Measurements from ENCODE around the gene GRXCR2. TPM values are rescaled to one million over a fixed set of nuclear protein-coding genes. Genes with fewer than 3 reads are reported as not detected.

Gene GRXCR2
- total and polyA plus RNA-seq, 2 donors = 0.05 TPM

GRCh38 chr5:145912594-145912993 lies 39.8 kb upstream of the GRXCR2 start:
- no peaks in the 10 kb centered on the region for H3K27me3 ChIP-seq (ENCODE audit: control insufficient read depth in 2 of 2, insufficient read depth in 1 of 2, low read length in 1 of 2)
- 93% methylated on average over 5 of the region's 5 CpGs for WGBS
- no peak for DNase-seq (ENCODE audit: low read depth in 6 of 9, low spot score in 9 of 9)

GRCh38 chr5:145912019-145912418 lies 39.2 kb upstream of the GRXCR2 start:
- no peaks in the 10 kb centered on the region for H3K27me3 ChIP-seq (ENCODE audit: control insufficient read depth in 2 of 2, insufficient read depth in 1 of 2, low read length in 1 of 2)
- no peak for DNase-seq (ENCODE audit: low read depth in 6 of 9, low spot score in 9 of 9)
- no peaks in the 10 kb centered on the region for H3K9me3 ChIP-seq (ENCODE audit: control insufficient read depth in 2 of 2, insufficient read depth in 1 of 2, low read length in 1 of 2)
- H3K27ac ChIP-seq (ENCODE audit: low read depth in 1 of 2, low read length in 1 of 2) = no peak overlapping the region
- no peak overlapping the region for H3K4me3 ChIP-seq (ENCODE audit: low read length in 2 of 2)
- H3K4me1 ChIP-seq (ENCODE audit: control insufficient read depth in 2 of 2, insufficient read depth in 2 of 2, low read length in 2 of 2) = no peaks in the 10 kb centered on the region
- no peaks in the 10 kb centered on the region for H3K36me3 ChIP-seq (ENCODE audit: control insufficient read depth in 2 of 2, insufficient read depth in 2 of 2, low read length in 1 of 2)
- WGBS = 94% methylated on average over 3 of the region's 3 CpGs

More at GRCh38 chr5:145912594-145912993, 39.8 kb upstream of the GRXCR2 start:
- H3K27ac ChIP-seq (ENCODE audit: low read depth in 1 of 2, low read length in 1 of 2) = no peak overlapping the region
- H3K9me3 ChIP-seq (ENCODE audit: control insufficient read depth in 2 of 2, insufficient read depth in 1 of 2, low read length in 1 of 2) = no peaks in the 10 kb centered on the region
- no peak overlapping the region for H3K4me3 ChIP-seq (ENCODE audit: low read length in 2 of 2)
- no peaks in the 10 kb centered on the region for H3K36me3 ChIP-seq (ENCODE audit: control insufficient read depth in 2 of 2, insufficient read depth in 2 of 2, low read length in 1 of 2)
- H3K4me1 ChIP-seq (ENCODE audit: control insufficient read depth in 2 of 2, insufficient read depth in 2 of 2, low read length in 2 of 2) = no peaks in the 10 kb centered on the region

- H3K4me1 ChIP-seq (ENCODE audit: control insufficient read depth in 2 of 2, insufficient read depth in 2 of 2, low read length in 2 of 2) = no peaks in the 10 kb centered on the region
- no peak overlapping the region for H3K4me3 ChIP-seq (ENCODE audit: low read length in 2 of 2)
- no peak for DNase-seq (ENCODE audit: low read depth in 6 of 9, low spot score in 9 of 9)
- H3K27me3 ChIP-seq (ENCODE audit: control insufficient read depth in 2 of 2, insufficient read depth in 1 of 2, low read length in 1 of 2) = no peaks in the 10 kb centered on the region
- no peaks in the 10 kb centered on the region for H3K36me3 ChIP-seq (ENCODE audit: control insufficient read depth in 2 of 2, insufficient read depth in 2 of 2, low read length in 1 of 2)
- 95% methylated on average over 6 of the region's 6 CpGs for WGBS
- no peaks in the 10 kb centered on the region for H3K9me3 ChIP-seq (ENCODE audit: control insufficient read depth in 2 of 2, insufficient read depth in 1 of 2, low read length in 1 of 2)
- no peak overlapping the region for H3K27ac ChIP-seq (ENCODE audit: low read depth in 1 of 2, low read length in 1 of 2)
These were observed 38.4 kb upstream of the GRXCR2 start for GRCh38 chr5:145911164-145911563.

GRCh38 chr5:145908206-145908960 lies 35.6 kb upstream of the GRXCR2 start:
- WGBS = 96% methylated on average over 3 of the region's 3 CpGs
- Histone ChIP-seq H3K36me3 (ENCODE audit: control insufficient read depth in 2 of 2, insufficient read depth in 2 of 2, low read length in 1 of 2) (no peaks in the 10 kb centered on the region), H3K4me1 (ENCODE audit: control insufficient read depth in 2 of 2, insufficient read depth in 2 of 2, low read length in 2 of 2) (no peaks in the 10 kb centered on the region), H3K4me3 (ENCODE audit: low read length in 2 of 2) (no peak overlapping the region), H3K27me3 (ENCODE audit: control insufficient read depth in 2 of 2, insufficient read depth in 1 of 2, low read length in 1 of 2) (no peaks in the 10 kb centered on the region), H3K27ac (ENCODE audit: low read depth in 1 of 2, low read length in 1 of 2) (no peak overlapping the region), H3K9me3 (ENCODE audit: control insufficient read depth in 2 of 2, insufficient read depth in 1 of 2, low read length in 1 of 2) (no peaks in the 10 kb centered on the region)
- no peak for DNase-seq (ENCODE audit: low read depth in 6 of 9, low spot score in 9 of 9)

GRCh38 chr5:145906401-145906800 lies 33.6 kb upstream of the GRXCR2 start:
- WGBS = 99% methylated on average over 1 of the region's 1 CpG
- Histone ChIP-seq H3K27ac (ENCODE audit: low read depth in 1 of 2, low read length in 1 of 2) (no peak overlapping the region), H3K36me3 (ENCODE audit: control insufficient read depth in 2 of 2, insufficient read depth in 2 of 2, low read length in 1 of 2) (no peaks in the 10 kb centered on the region), H3K4me1 (ENCODE audit: control insufficient read depth in 2 of 2, insufficient read depth in 2 of 2, low read length in 2 of 2) (no peaks in the 10 kb centered on the region), H3K9me3 (ENCODE audit: control insufficient read depth in 2 of 2, insufficient read depth in 1 of 2, low read length in 1 of 2) (no peaks in the 10 kb centered on the region), H3K27me3 (ENCODE audit: control insufficient read depth in 2 of 2, insufficient read depth in 1 of 2, low read length in 1 of 2) (no peaks in the 10 kb centered on the region), H3K4me3 (ENCODE audit: low read length in 2 of 2) (no peak overlapping the region)
- DNase-seq (ENCODE audit: low read depth in 6 of 9, low spot score in 9 of 9) = no peak

- Histone ChIP-seq H3K36me3 (ENCODE audit: control insufficient read depth in 2 of 2, insufficient read depth in 2 of 2, low read length in 1 of 2) (no peaks in the 10 kb centered on the region), H3K4me3 (ENCODE audit: low read length in 2 of 2) (no peak overlapping the region), H3K27ac (ENCODE audit: low read depth in 1 of 2, low read length in 1 of 2) (no peak overlapping the region), H3K4me1 (ENCODE audit: control insufficient read depth in 2 of 2, insufficient read depth in 2 of 2, low read length in 2 of 2) (no peaks in the 10 kb centered on the region), H3K9me3 (ENCODE audit: control insufficient read depth in 2 of 2, insufficient read depth in 1 of 2, low read length in 1 of 2) (no peaks in the 10 kb centered on the region), H3K27me3 (ENCODE audit: control insufficient read depth in 2 of 2, insufficient read depth in 1 of 2, low read length in 1 of 2) (no peaks in the 10 kb centered on the region)
- DNase-seq (ENCODE audit: low read depth in 6 of 9, low spot score in 9 of 9) = no peak
- 95% methylated on average over 5 of the region's 5 CpGs for WGBS
These were observed 31.9 kb upstream of the GRXCR2 start for GRCh38 chr5:145904743-145905142.

- H3K4me1 ChIP-seq (ENCODE audit: control insufficient read depth in 2 of 2, insufficient read depth in 2 of 2, low read length in 2 of 2) = no peaks in the 10 kb centered on the region
- DNase-seq (ENCODE audit: low read depth in 6 of 9, low spot score in 9 of 9) = no peak
- H3K9me3 ChIP-seq (ENCODE audit: control insufficient read depth in 2 of 2, insufficient read depth in 1 of 2, low read length in 1 of 2) = no peaks in the 10 kb centered on the region
- 79% methylated on average over 3 of the region's 3 CpGs for WGBS
- H3K4me3 ChIP-seq (ENCODE audit: low read length in 2 of 2) = no peak overlapping the region
- H3K27ac ChIP-seq (ENCODE audit: low read depth in 1 of 2, low read length in 1 of 2) = no peak overlapping the region
- no peaks in the 10 kb centered on the region for H3K36me3 ChIP-seq (ENCODE audit: control insufficient read depth in 2 of 2, insufficient read depth in 2 of 2, low read length in 1 of 2)
- no peaks in the 10 kb centered on the region for H3K27me3 ChIP-seq (ENCODE audit: control insufficient read depth in 2 of 2, insufficient read depth in 1 of 2, low read length in 1 of 2)
These were observed 31.1 kb upstream of the GRXCR2 start for GRCh38 chr5:145903867-145904266.

- Histone ChIP-seq H3K4me1 (ENCODE audit: control insufficient read depth in 2 of 2, insufficient read depth in 2 of 2, low read length in 2 of 2) (no peaks in the 10 kb centered on the region), H3K27ac (ENCODE audit: low read depth in 1 of 2, low read length in 1 of 2) (no peak overlapping the region), H3K27me3 (ENCODE audit: control insufficient read depth in 2 of 2, insufficient read depth in 1 of 2, low read length in 1 of 2) (no peaks in the 10 kb centered on the region), H3K36me3 (ENCODE audit: control insufficient read depth in 2 of 2, insufficient read depth in 2 of 2, low read length in 1 of 2) (no peaks in the 10 kb centered on the region), H3K4me3 (ENCODE audit: low read length in 2 of 2) (no peak overlapping the region), H3K9me3 (ENCODE audit: control insufficient read depth in 2 of 2, insufficient read depth in 1 of 2, low read length in 1 of 2) (no peaks in the 10 kb centered on the region)
- 88% methylated on average over 3 of the region's 3 CpGs for WGBS
- DNase-seq (ENCODE audit: low read depth in 6 of 9, low spot score in 9 of 9) = no peak
These were observed 30.3 kb upstream of the GRXCR2 start for GRCh38 chr5:145903113-145903512.

GRCh38 chr5:145902421-145902820 lies 29.6 kb upstream of the GRXCR2 start:
- Histone ChIP-seq H3K4me3 (ENCODE audit: low read length in 2 of 2) (no peak overlapping the region), H3K27me3 (ENCODE audit: control insufficient read depth in 2 of 2, insufficient read depth in 1 of 2, low read length in 1 of 2) (no peaks in the 10 kb centered on the region), H3K36me3 (ENCODE audit: control insufficient read depth in 2 of 2, insufficient read depth in 2 of 2, low read length in 1 of 2) (no peaks in the 10 kb centered on the region), H3K4me1 (ENCODE audit: control insufficient read depth in 2 of 2, insufficient read depth in 2 of 2, low read length in 2 of 2) (no peaks in the 10 kb centered on the region), H3K9me3 (ENCODE audit: control insufficient read depth in 2 of 2, insufficient read depth in 1 of 2, low read length in 1 of 2) (no peaks in the 10 kb centered on the region), H3K27ac (ENCODE audit: low read depth in 1 of 2, low read length in 1 of 2) (no peak overlapping the region)
- DNase-seq (ENCODE audit: low read depth in 6 of 9, low spot score in 9 of 9) = no peak
- 97% methylated on average over 1 of the region's 1 CpG for WGBS
